GM21381 (cell line): ENCODE measurements around the gene VWA3A.
"Not testable (repeated sequence)": the region's sequence is repeated elsewhere in the genome, so short reads cannot be mapped to it uniquely, and the experiment has no call there.

Source experiments
- ATAC-seq: cut with Tn5 transposase; IDR thresholded peaks from one replicate; pipeline ENCODE4 v1.9.1; 2021; ENCODE audit warnings: mild to moderate bottlenecking, moderate library complexity; ENCODE audit not compliant: unreplicated experiment

VWA3A gene

GRCh38 chr16:22081050-22081449 is 11.3 kb upstream of the VWA3A start:
- ATAC-seq: no peak

- no peak for ATAC-seq
Measured at GRCh38 chr16:22086440-22086839, 5.9 kb upstream of the VWA3A start.

GRCh38 chr16:22088642-22089041 is 3.7 kb upstream of the VWA3A start:
- ATAC-seq: no peak

- no peak for ATAC-seq
Measured at GRCh38 chr16:22089910-22090309, 2.4 kb upstream of the VWA3A start.

GRCh38 chr16:22091721-22092120 is 620 bp upstream of the VWA3A start:
- no peak for ATAC-seq

- ATAC-seq: no peak
Measured at GRCh38 chr16:22093331-22093730, 990 bp downstream of the VWA3A start.

GRCh38 chr16:22093996-22094395 is 1.7 kb downstream of the VWA3A start:
- no peak for ATAC-seq

GRCh38 chr16:22098405-22099255 is 6.3 kb downstream of the VWA3A start:
- ATAC-seq: no peak

GRCh38 chr16:22099256-22099975 is 7.1 kb downstream of the VWA3A start:
- ATAC-seq: no peak

GRCh38 chr16:22103441-22103840 is 11.1 kb downstream of the VWA3A start:
- no peak for ATAC-seq

GRCh38 chr16:22109258-22109898 is 17.0 kb downstream of the VWA3A start:
- ATAC-seq: no peak

GRCh38 chr16:22111629-22112028 is 19.3 kb downstream of the VWA3A start:
- not testable (repeated sequence) for ATAC-seq

- no peak for ATAC-seq
Measured at GRCh38 chr16:22116095-22116700, 23.9 kb downstream of the VWA3A start.

- ATAC-seq: no peak
Measured at GRCh38 chr16:22117609-22118008, 25.3 kb downstream of the VWA3A start.

GRCh38 chr16:22120440-22120839 is 28.1 kb downstream of the VWA3A start:
- no peak for ATAC-seq

- no peak for ATAC-seq
Measured at GRCh38 chr16:22122239-22122638, 29.9 kb downstream of the VWA3A start.

GRCh38 chr16:22123146-22123545 is 30.8 kb downstream of the VWA3A start:
- no peak for ATAC-seq

GRCh38 chr16:22123759-22124490 is 31.6 kb downstream of the VWA3A start:
- ATAC-seq: no peak

GRCh38 chr16:22124583-22125284 is 32.4 kb downstream of the VWA3A start:
- no peak for ATAC-seq

- ATAC-seq: no peak
Measured at GRCh38 chr16:22126037-22126558, 33.8 kb downstream of the VWA3A start.
